Right lobe of liver (tissue), 6 donors: ENCODE measurements around the gene AXIN1. TPM values are rescaled to one million over a fixed set of nuclear protein-coding genes. Genes with fewer than 3 reads are reported as not detected.

Experiments used
- ATAC-seq, 4 donors: fragments of 200-7000 bp; cut with Tn5 transposase; one replicate each; pipeline ENCODE4 v1.9.1; 2020; ENCODE audit warnings: mild to moderate bottlenecking in 4 of 4, moderate library complexity in 4 of 4
- DNase-seq, 3 donors: peaks; one replicate each; pipeline ENCODE4 v3.0.0-alpha.2; 2020
- H3K27ac ChIP-seq, 3 donors: fragments of 200-600 bp; one replicate each; pipeline ENCODE4 v1.8.0; 2022
- H3K27me3 ChIP-seq, 2 donors: fragments of 200-600 bp; one replicate each; pipeline ENCODE4 v1.8.0; 2022
- H3K36me3 ChIP-seq, 4 donors: fragments of 200-600 bp; sonication (generic) in 1 of 4; one replicate each; pipeline versions ENCODE4 v1.5.1 to v1.8.0; 2017 to 2022; ENCODE audit warnings: control low read depth in 1 of 4
- H3K4me1 ChIP-seq, 4 donors: fragments of 200-600 bp; sonication (generic) in 1 of 4; one replicate each; pipeline versions ENCODE4 v1.5.1 to v1.8.0; 2017 to 2022; ENCODE audit warnings: control low read depth in 1 of 4
- H3K4me3 ChIP-seq, 3 donors: fragments of 200-600 bp; one replicate each; pipeline ENCODE4 v1.8.0; 2022
- H3K9me3 ChIP-seq, 4 donors: fragments of 200-600 bp; sonication (generic) in 1 of 4; one replicate each; pipeline versions ENCODE4 v1.5.1 to v1.8.0; 2017 to 2022; ENCODE audit warnings: control low read depth in 1 of 4
- CTCF ChIP-seq, 4 donors: fragments of 200-600 bp in 3 of 4; fragments of 450-650 bp in 1 of 4; IDR thresholded peaks; one replicate each; pipeline versions ENCODE4 v1.5.1 to v1.8.0; 2016 to 2022; ENCODE audit warnings: antibody characterized with exemption in 4 of 4, mild to moderate bottlenecking in 2 of 4
- POLR2A ChIP-seq: fragments of 450-650 bp; IDR thresholded peaks from one replicate; pipeline ENCODE4 v1.6.1; 2017; ENCODE audit warnings: antibody characterized with exemption, mild to moderate bottlenecking
- WGBS: methylation state at CpG from one replicate; pipeline ENCODE4 v1.1.6; 2018; ENCODE audit warnings: low coverage, low lambda C conversion rate; ENCODE audit not compliant: insufficient coverage; ENCODE audit errors: missing lambda C conversion rate; 5-methylcytosine and 5-hydroxymethylcytosine counted together
- intact Hi-C, 2 donors: fragments of 100-400 bp; cut with DNase I; formaldehyde crosslinking; loops; one replicate each; pipeline versions ENCODE4 v1.11.2 to v1.14.1; 2022
- total RNA-seq, 6 experiments: library from RNA; depleted of rRNA in 2 of 6; stranded (reverse); fragments of >200 nt in 2 of 6; fragmentation: NEBNext Ultra II Directional in 3 of 6; extraction: Animal tissue kit (Norgen Biotek cat#: 25700) in 3 of 6; gene quantifications; one replicate each; pipeline versions ENCODE4 v1.1.0 to v1.2.4, GENCODE V29; 2016 to 2023
- donor health status: DM: no; HTN: yes; CAD: no.
- donor health status: DM: no; HTN: no; CAD: no.
- donor health status: DM: no; HTN: no; CAD: no.
- donor health status: DM: no; HTN: yes; CAD: no.
- donor health status: DM: no; HTN: yes; CAD: no.

AXIN1 gene
- total RNA-seq, 6 experiments from 2014 or later: 5.5 to 17.4 (median 9.4) TPM

- Histone ChIP-seq H3K4me1 (no peaks in the 10 kb centered on the region), H3K27me3 (no peaks in the 10 kb centered on the region), H3K36me3 (peaks cover 0 to 21% (median 8%) of the 10 kb centered on the region in 4 donors), H3K9me3 (no peaks in the 10 kb centered on the region), H3K27ac (peak overlapping the region in 1 of 3 donors; percentile 25), H3K4me3 (no peak overlapping the region)
- intact Hi-C loops: no loop called here
- DNase-seq (no peak), ATAC-seq (peak; percentile 22 to 52 (median 42))
- WGBS: 51% methylated on average over 22 of the region's 30 CpGs
- no peak for TF ChIP-seq POLR2A
- no peak for TF ChIP-seq CTCF (IDR thresholded peaks at IDR 0.05)
These were observed 99.9 kb downstream of the AXIN1 start for GRCh38 chr16:252366-253337.

DNA sequence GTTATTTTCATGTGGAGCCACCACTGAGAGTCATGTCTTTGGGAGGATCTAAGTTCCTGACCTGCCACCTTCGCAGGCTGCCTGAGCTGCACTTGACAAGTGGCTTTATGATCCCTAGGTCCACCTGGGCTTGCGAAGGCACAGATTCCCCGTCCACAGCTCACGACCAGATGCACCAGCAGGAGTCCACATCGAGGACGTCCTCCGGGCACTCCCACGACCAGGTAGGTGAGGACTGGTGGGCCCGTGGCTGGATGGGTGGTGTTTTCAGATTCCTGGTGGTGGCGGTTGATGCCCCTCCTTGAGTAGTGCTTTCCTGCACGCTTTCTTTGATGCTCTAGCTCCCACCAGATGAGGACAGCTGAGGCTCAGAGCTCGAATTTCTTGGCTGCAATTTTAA lies 103.1 kb downstream of the AXIN1 start:
- peaks cover 0 to 17% (median 1%) of the 10 kb centered on the region in 4 donors for H3K36me3 ChIP-seq
- H3K27me3 ChIP-seq: no peaks in the 10 kb centered on the region
- DNase-seq (peak in 1 of 3 donors; percentile 37), ATAC-seq (no peak)
- 77% methylated on average over 3 of the region's 12 CpGs for WGBS
- H3K27ac ChIP-seq: no peak overlapping the region
- H3K9me3 ChIP-seq: no peaks in the 10 kb centered on the region
- no peaks in the 10 kb centered on the region for H3K4me1 ChIP-seq
- intact Hi-C loops: no loop called here
- no peak overlapping the region for H3K4me3 ChIP-seq
- TF ChIP-seq POLR2A (no peak), CTCF (IDR thresholded peaks at IDR 0.05) (no peak)

- TF ChIP-seq POLR2A (no peak), CTCF (IDR thresholded peaks at IDR 0.05) (no peak)
- WGBS: 77% methylated on average over 5 of the region's 12 CpGs
- no peaks in the 10 kb centered on the region for H3K27me3 ChIP-seq
- intact Hi-C loops: no loop called here
- no peaks in the 10 kb centered on the region for H3K4me1 ChIP-seq
- no peak overlapping the region for H3K27ac ChIP-seq
- peak in 1 of 3 donors; percentile 17 for DNase-seq
- no peak overlapping the region for H3K4me3 ChIP-seq
- no peak for ATAC-seq
- peaks cover 0 to 10% (median 0%) of the 10 kb centered on the region in 4 donors for H3K36me3 ChIP-seq
- no peaks in the 10 kb centered on the region for H3K9me3 ChIP-seq
These were observed 105.5 kb downstream of the AXIN1 start for GRCh38 chr16:247027-247426.

- Histone ChIP-seq H3K27me3 (no peaks in the 10 kb centered on the region), H3K9me3 (no peaks in the 10 kb centered on the region), H3K4me3 (no peak overlapping the region), H3K36me3 (no peaks in the 10 kb centered on the region), H3K27ac (no peak overlapping the region), H3K4me1 (no peaks in the 10 kb centered on the region)
- DNase-seq (no peak), ATAC-seq (no peak)
- WGBS: 83% methylated on average over 7 of the region's 9 CpGs
- TF ChIP-seq CTCF (IDR thresholded peaks at IDR 0.05) (no peak), POLR2A (no peak)
- intact Hi-C loops: no loop called here
These were observed 107.4 kb downstream of the AXIN1 start for GRCh38 chr16:245105-245504.
